HG03439 (cell line): Measurements from ENCODE around the gene PTCH2.
"Not testable (repeated sequence)": the region's sequence is repeated elsewhere in the genome, so short reads cannot be mapped to it uniquely, and the experiment has no call there.

Source experiments
- ATAC-seq: cut with Tn5 transposase; IDR thresholded peaks from one replicate; pipeline ENCODE4 v1.9.1; 2021; ENCODE audit warnings: mild to moderate bottlenecking, moderate library complexity; ENCODE audit not compliant: unreplicated experiment

Gene PTCH2

DNA sequence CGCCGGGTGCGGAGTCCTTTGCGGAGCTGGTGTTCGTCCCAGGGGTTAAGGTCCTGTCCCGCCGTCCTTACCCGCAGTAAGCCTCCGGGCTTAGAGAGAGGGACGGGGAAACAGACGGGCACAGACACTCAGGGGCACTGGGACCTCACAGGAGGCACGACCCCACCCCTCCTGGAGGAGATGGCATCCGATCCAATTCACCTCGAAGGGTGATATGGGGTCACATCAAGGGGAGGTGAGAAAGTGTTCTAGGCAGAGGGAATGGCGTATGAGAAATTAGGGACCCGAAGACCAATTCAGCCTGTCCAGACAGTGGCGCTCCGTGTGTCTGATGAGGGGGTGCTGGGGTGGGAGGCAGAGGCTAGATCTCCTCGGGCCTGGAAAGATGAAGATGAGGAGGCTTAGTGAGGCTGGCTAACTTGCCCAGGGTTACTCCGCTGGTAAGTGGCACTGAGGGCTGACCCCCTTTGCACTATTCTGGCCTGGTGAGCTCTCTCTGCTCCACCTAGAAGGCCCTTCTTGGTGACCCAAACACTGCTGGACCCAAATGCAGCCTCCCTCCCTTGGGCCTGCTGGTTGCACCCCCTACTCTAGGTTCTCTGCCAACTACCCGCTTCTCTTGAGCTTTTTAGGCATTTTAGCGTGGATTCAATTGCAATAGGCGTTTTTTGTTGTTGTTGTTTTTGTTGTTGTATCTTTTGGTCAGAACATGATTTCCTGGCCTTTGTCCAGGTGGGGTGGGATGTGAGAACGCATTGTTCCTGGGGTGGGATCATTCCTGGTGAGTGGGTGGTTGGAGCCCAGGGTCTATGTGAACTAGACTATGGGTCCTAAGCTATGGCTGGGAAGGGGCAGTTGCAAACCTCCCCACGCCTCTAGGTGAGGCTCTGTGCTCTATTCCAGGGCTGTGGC is 22.5 kb downstream of the PTCH2 start:
- no peak for ATAC-seq

DNA sequence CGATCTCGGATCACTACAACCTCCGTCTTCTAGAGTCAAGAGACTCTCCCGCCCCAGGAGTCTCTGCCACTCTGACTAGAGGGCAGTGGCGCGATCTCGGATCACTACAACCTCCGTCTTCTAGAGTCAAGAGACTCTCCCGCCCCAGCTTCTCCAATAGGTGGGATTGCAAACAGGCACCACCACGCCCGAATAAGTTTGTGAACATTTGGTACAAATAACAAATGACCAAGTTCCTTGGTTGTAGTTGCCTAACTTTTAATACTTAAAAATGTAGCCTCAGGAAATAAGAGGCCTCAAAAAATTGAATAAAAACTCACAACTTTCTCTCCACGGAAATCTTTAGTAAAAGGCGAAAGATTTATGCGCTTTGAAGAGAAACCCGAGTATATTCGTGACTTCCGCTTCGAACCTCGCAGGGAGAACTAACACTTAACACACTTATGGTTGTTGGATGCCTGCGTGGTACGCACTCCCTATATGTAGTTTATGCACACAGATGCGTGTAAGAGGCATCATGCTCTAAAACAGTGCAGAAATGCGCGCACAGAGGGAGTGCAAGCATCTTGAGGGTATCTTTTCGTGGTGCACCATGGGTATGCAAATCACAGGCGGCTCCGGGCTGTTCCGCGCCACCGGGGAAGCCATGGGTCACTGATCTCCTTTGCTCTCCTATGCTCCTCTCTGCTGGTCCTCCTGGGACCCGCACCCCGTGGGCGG is 23.3 kb downstream of the PTCH2 start:
- peak; percentile 79 for ATAC-seq

DNA sequence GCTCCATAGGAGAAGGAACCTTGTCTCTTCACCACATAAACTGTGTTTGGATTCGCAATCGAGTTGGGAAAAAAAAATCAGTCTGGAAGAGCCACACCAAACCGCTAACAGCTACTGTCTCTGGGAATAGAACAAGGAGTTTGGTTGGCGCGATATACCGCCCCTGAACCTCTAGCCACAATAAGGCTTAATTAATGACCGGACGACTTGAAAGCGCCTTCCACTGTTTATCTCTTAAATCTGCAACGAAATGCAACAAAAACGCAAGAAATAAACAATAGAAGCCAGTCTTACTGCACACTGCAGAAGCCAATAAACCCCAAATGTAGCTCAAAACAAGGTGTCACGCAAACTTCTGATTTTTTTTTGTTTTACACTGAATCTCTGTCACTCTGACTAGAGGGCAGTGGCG is 23.9 kb downstream of the PTCH2 start:
- ATAC-seq: no peak

DNA sequence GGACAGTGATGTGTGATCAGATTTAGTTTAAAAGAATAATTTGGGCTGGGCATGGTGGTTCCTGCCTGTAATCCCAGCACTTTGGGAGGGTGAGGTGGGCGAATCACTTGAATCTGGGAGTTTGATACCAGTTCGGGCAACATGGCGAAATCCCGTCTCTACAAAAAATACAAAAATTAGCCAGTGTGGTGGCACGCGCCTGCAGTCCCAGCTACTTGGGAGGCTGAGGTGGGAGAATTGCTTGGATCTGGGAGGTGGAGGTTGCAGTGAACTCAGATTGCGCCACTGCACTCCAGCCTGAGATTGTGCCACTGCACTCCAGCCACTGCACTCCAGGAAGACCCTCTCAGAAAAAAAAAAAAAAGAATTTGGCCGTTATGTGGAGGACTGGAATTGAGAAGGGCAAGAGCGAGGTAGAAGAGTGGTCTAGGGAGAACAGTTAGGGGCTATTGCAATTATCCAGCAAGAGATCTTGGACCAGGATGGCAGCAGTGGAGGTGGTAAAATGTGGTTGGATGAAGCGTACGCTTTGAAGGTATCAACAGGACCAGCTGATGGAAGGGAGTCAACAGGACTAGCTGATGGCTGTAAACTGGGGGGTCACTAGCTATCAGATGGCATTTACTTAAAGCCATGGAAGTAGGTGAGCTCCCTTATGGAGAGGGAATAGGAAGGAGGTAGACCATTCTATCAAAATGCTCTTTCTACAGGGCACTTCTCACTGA is 25.1 kb downstream of the PTCH2 start:
- no peak for ATAC-seq

DNA sequence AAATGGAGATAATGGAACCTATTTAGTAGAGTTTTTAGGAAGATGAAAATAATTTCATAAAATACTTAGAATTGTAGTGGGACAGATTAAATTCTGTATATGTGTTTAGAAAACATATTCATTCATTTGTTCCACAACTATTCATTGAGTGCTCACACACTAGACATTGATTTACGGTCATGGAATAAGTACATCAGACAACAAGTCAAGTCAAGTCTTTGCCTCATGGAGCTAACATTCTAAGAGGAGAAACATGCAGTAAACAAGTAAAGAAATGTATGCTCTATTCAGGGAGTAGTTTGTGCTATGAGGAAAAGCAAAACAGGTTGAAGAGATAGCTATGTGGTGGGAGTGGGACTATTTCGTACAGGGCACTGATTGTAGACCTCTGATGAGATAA is 25.7 kb downstream of the PTCH2 start:
- no peak for ATAC-seq

DNA sequence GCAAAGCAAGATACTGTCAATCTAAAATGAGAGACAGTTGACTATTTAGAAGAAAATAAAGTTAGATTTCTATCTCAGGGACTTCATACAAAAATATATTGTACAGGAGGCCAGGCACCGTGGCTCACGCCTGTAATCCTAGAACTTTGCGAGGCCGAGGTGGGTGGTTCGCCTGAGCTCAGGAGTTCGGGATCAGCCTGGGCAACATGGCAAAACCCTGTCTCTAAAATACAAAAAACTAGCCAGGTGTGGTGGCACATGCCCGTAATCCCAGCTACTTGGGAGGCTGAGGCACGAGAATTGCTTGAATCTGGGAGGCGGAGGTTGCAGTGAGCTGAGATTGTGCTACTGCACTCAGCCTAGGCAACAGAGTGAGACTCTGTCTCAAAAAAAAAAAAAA is 27.1 kb downstream of the PTCH2 start:
- ATAC-seq: not testable (repeated sequence)

DNA sequence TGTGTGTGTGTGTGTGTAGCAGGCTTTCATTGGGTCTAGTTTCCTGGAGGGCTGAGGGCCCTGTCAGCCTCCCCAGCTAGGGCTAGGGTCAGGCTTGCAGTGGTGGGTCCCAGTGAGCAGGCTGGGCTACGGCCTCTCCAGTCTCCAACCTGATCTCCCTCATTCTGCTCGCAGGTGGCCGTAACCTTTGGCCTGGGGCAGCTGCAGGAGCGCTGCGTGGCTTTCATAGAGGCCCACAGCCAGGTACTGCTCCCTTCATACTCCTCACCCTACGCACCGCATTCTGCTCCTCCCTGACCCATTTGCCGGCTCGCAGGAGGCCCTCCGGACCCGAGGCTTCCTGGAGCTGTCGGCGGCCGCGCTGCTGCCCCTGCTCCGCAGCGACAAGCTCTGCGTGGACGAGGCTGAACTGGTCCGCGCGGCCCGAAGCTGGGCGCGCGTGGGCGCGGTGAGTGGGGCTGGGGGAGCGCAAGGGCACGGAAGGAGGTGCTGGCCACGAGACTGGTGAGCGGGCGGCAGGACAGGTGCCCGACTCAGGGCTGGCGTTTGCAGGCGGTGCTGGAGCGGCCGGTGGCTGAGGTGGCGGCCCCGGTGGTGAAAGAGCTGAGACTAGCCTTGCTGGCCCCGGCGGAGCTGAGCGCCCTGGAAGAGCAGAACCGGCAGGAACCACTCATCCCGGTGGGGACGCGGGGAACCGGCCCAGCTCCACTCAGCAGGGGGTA is 30.1 kb downstream of the PTCH2 start:
- no peak for ATAC-seq

DNA sequence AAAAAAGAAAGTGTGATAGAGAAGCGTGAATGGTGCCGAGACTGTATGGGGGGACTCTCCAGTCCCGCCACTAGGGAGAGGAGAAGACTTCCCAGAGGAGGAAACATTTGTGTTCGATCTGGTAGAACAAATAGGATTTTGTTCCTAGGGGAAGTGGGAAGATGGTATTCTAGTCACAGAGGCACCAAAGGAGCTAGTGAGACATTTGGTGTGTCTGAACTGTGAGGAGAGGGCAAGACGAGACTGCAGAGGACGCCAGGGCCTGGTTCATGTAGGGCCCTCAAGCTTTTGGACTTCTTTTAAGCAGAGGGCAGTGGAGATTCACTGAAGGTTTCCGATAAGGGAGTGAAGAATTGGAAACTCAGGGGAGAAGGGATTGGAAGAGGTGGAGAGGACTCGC is 31.8 kb downstream of the PTCH2 start:
- no peak for ATAC-seq

DNA sequence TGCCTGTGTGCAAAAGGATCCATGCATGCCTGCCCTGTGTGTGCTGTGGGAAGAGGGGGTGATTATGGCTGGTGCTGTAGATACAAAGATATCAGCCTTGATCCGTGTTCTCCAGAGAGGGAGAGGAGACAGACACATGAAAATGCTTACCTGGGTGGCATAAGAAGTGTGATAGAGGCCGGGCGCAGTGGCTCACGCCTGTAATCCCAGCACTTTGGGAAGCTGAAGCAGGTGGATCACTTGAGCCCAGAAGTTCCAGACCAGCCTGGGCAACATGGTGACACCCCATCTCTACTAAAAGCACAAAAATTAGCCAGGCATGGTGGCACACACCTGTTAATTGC is 32.3 kb downstream of the PTCH2 start:
- not testable (repeated sequence) for ATAC-seq

DNA sequence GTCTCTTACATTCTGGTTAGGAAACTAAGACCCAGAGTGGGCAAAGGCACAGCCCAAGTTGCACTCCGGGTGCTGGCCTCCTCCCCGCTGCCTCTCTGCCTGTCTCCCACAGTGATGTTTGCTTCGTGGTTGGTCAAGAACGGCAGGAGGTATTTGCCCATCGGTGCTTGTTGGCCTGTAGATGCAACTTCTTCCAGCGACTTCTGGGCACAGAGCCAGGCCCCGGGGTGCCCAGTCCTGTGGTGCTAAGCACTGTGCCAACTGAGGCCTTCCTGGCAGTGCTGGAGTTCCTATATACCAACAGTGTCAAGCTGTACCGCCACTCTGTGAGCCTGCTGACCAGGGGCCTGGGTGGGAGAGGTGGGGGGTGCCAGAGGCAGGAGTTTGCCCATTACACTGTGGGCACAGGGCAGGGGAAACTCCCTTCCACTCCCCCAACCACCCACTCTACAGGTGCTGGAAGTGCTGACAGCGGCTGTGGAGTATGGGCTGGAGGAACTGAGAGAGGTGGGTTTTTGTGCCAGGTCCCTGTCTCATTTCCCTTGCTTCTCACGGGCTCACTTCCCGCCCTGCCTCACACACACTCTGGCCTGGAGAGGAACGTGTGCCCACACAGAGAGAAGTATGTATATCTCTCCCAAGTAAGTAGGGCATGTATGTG is 32.8 kb downstream of the PTCH2 start:
- no peak for ATAC-seq

DNA sequence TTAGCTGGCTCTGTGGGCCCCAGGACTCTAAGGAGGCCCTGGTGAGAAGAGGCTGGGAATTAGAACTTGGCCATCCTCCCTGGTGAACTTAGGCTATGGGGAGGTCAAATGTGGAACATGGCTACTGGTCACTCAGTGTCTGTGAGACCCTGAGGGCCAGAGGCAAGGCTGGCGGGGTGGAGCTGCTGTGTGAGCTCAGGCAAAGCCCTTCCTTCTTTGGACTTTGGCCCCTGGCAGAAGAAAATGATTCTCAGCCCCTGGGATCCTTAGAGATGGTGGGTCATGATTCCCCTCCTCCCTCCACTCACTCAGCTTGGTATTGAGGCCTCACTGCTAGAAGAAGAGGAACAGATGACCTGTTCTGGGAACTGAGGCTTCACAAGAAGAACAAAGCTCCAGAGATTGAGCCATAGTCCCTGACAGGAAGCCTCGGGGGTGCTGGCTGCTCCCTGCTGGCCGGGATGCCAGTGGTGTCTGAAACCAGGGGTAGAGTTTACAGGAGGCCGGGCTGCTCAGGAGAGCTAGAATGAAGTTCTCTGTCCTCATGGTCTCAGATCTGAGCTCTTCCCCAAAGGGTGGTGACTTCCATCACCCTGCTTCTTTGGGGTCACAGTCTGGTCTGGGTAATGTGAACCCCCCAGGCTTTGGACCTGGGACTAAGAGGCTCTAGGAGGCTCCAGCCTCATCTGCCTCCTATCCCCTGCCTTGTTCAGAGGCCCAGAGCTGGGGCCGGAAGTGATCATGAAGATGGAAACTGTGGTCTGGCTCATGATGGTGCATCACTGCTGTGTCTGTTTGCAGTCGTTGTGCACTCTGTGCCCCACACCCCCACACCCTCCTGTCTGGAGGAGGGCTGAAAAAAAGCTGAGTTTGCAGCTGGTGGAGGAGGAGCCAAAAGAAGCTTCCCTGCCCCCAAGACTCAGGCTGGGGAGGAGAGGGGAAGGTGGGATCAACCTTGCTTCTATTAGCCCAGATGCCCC is 33.8 kb downstream of the PTCH2 start:
- peak; percentile 32 for ATAC-seq

DNA sequence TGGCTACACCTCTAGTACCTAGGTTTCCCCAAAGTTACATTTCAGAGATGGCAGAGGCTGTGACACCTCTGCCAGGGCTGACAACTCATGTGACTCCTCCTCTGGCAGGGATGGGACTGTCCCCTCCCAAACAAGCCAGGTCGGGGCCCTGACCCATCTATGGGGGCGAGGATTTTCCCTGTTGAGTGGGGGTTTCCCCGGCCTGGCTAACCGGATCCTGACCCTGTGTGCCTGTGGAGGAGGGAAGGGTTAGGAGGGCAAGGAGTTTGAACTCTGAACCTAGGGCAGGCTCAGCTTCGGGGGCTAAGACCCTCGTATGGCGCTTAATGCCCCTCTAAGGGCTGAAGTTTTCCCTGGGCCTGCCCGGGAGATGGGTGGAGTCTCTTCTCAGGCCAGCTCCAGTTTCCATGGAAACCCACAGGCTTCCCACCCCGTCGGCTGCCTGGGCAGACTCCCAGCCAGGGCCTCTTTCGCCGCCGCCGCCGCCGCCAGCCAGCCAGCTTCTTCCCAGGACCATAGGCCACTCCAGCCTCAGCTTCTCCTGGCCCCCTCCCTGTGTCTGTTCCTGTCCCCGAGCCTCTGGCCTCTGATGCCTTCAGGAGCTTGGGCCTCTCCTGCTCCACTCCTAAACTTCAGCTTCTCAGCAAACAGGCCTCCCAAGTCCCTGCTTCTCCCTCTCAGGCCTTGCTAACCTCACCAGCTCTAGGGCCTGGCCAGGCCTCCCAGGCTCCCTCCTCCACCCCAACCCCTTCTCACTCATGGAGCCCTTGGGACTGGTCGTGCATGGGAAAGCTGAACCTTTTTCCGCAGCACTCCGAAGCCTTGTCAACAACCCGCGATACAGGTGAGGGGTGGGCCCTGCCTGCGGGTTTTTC is 34.8 kb downstream of the PTCH2 start, which contains the start of gene BTBD19:
Gene BTBD19, plus strand, starts transcription at position 461 of the 875 bp plus-strand sequence. Its CDS starts 298 bp downstream, at position 759.
- peak; percentile 39 for ATAC-seq

DNA sequence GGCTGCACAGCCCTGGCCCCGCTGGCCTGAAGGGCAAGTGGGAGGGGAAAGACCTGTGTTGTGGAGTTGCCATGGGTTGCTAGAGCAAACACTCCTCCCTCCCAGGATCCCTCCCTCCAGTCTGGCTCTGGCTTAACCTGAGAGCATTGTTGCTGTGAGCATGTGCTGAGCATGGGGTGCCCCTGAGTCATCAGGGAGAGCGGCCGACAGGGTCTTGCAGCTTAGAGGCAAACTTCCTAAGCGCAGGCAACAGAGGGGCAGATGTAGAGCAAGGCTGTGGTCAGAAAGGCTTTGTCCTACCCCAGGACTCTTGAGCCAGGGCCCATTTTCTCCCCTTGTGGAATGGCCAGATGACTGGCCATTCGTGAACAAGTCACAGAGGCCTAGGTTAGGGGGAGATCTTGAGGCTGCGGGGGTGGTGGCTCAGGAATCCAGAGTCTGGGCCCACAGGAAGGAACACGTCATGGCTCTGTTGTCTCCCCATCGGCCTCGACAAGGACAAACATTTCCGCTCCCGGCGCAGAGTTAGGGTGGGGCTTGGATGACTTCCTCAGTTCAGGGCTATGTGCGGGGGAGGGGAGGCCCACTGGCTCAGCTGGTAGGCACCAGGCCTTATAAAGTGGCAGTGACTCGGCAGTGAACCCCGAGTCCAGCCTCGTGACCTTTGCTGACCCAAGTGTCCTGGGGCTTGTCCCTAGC is 35.5 kb downstream of the PTCH2 start:
- ATAC-seq: peak; percentile 36

DNA sequence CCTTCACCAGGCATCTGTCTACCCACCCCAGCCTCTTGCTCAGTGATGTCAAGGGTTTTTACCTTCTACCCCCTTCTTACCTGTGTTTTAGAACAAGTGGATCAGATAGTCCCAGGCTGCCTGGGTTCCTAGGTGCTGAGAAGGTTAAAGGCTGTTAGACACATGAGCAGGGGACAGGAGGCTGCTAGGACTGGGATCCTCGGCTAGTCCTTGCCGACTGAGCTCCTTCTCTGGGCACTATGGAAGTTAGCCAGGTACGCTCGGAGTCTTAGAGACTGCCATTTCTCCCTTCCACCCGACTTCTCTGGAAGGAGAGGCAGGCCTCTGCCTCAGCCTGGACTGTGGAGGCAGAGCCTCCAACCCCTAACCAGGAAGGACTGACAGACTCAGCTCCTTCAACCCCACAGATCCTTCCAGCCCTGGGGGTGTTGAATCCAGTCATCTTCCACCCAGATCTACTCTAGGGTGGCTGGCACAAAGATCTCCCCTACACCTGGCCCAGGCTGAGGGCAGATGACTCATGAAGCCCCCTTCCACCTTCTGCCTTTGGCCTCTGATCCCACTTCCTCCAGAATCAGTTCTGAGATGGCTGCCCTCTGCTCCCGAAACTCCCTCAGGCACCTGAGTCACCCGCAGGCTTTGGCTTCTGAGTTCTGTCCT is 36.2 kb downstream of the PTCH2 start, which contains the start of gene DYNLT4:
Gene DYNLT4, minus strand, starts transcription at position 648 of the 660 bp plus-strand sequence. CDS start 683 bp downstream, outside the sequence.
- ATAC-seq: no peak

DNA sequence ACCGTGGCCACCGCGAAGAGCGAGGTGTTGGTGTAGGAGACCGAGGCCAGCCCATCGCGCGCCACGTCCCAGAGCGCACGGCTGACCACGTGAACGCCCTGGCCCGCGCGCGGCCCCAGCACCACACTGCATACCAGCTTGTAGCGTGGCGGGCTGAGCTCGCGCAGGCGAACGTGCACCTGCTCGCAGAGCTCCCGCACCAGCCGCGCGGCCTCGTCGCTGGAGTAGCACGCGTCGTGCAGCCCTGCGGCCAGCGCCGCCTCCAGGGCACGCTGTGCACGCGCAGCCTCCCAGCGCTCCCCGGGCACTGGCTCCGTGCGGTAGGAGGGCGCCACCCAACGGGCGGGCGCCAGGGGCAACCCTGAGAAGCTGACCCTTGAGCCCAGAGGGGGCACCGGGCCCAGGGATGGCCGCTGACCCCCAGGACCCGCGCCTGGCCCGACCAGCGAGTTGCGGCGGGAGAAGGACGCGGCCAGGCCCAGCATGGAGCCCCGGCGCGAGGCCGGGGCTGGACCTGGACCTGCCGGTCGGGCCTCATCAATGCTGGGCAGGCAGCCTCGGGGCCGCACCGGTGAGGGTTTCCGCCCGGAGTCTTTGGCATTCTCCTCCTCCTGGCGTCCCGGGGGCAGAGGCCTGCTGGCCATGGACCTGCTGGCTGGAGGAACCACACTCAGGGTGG is 36.9 kb downstream of the PTCH2 start:
- no peak for ATAC-seq

DNA sequence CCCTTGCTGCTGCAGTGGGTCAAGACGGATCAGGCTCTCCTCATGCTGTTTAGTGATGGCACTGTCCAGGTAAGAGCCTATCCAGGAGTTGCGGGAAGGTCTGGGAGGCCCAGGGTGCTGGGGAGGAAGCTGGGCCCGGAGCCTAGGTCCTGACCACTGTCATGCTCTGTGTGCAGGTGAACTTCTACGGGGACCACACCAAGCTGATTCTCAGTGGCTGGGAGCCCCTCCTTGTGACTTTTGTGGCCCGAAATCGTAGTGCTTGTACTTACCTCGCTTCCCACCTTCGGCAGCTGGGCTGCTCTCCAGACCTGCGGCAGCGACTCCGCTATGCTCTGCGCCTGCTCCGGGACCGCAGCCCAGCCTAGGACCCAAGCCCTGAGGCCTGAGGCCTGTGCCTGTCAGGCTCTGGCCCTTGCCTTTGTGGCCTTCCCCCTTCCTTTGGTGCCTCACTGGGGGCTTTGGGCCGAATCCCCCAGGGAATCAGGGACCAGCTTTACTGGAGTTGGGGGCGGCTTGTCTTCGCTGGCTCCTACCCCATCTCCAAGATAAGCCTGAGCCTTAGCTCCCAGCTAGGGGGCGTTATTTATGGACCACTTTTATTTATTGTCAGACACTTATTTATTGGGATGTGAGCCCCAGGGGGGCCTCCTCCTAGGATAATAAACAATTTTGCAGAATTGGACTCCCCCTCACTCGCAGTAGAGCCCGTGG is 37.6 kb downstream of the PTCH2 start:
- no peak for ATAC-seq
